H4 (cell line): ENCODE results near the gene HDAC11. TPM values are rescaled to one million over a fixed set of nuclear protein-coding genes. Genes with fewer than 3 reads are reported as not detected.

Experiments
- DNase-seq: peaks from one replicate; pipeline ENCODE4 v3.0.0-alpha.2; 2015; ENCODE audit warnings: low spot score
- total RNA-seq: library from RNA; depleted of rRNA; stranded (reverse); fragments of >200 nt; shearing (Covaris generic); gene quantifications from 2 replicates; pipeline ENCODE4 v1.2.3, GENCODE V29; 2014

Gene HDAC11
- total RNA-seq, 1 experiment from 2014 or later: 9.4 TPM

DNA sequence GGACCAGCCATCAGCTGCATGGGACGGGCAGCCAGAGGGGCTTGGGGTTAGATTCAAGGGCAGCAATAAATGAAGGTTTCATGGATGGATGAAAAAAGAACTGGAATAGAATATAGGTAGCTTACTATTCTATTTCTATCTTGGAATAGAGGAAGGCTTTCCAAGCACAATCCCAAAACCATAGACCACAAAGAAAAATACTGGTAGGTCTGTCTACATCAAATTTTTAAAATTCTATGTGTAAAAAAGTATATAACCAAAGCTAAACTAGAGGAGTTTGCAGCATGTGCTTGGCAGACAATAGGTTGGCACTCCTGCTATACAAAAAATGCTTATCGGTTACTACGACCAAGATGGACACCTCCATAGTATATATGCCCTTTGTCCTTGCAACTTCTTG is 61.6 kb downstream of the HDAC11 start:
- DNase-seq: no peak

DNA sequence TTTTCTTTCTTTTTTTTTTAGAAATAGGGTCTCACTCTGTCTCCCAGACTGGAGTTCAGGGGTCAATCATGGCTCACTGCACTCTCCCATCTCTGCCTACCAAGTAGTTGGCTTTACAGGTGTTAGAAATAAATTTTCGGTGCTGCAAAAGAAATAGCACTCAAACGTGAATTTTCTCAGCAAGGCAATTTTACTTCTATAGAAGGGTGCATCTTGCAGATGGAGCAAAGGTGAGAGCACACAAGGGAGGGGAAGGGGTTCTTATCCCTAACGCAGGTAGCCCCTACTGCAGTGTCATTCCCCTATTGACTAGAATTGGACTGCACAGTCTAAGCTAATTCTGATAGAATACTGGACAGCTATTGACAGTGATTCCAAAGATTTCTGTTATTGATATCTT is 62.0 kb downstream of the HDAC11 start:
- no peak for DNase-seq

DNA sequence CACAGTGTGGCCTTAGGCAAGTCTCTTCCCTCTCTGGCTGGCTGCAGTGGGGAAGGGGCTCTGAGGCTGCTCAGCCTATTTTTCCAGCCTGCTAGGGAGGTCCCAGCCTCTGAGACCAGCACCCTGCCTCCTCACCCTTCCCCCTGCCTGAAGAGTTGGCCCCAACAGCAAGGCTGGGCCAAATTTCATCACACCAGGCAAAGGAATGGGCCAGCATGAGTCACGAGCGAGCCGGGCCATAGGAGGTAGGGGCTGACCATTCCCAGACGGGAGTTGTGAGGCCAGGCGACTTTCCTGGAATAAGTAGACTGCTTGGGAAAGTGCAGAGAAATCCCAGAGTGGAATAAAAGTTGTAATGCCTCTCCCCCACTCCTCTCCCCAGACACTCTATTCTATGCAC is 63.1 kb downstream of the HDAC11 start:
- peak; percentile 72 for DNase-seq

DNA sequence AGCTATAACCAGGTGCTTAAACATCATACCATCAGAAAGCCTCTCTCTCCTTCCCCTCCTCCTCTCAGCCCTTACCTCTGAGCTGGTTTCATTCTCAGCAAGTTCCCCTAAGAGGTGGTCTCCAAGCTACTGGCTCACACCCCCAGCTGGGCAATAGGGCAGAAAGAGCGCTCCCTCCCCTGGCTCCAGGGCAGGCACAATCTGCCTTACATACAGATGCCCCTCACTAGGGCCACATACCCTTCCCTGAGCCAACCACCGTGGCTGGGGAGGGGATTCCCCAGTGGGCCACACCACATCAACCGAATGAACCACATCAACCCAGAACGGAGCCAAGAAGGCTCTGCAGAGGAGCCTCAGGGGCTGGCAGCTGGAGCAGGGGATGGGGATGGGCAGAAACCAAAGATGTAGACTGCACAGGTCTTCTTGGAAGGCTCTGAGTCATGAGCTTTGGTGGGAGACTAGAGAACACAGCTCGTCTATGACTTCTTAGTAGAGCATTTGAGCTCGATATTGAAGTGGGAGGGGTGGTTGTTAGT is 64.3 kb downstream of the HDAC11 start:
- peak; percentile 70 for DNase-seq

DNA sequence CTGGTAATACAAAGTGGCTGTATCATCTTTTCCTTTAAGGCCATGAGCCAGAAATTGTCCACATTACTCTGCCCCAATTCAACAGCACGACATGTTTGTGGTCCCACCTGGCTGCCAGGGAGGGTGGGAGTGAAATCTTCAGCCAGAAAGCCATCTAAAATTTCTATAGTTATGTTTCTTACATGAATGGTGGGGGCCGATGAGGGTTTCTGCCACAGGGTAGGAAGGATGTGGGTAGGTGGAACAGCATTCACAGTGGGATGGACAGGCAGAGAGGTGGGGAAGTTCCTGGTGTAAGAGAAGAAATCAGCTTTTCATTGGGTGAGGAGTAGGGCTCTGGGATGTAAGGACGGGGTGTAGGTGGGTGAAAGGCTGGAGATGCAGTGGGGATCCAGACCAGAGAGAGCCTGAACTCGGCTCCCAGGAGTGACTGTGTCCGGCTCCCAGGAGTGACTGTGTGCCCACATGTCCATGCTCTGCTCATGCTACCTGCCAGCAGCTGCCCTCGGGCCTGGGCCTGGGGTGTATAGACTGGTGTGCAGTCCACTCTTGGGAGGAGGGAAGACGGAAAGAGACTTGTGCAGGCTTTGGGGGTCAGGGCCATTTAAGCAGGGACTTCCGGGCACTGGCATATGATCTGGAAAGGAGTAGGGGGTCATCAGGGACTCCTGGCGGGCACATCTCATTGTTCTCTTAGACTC is 65.0 kb downstream of the HDAC11 start:
- no peak for DNase-seq

DNA sequence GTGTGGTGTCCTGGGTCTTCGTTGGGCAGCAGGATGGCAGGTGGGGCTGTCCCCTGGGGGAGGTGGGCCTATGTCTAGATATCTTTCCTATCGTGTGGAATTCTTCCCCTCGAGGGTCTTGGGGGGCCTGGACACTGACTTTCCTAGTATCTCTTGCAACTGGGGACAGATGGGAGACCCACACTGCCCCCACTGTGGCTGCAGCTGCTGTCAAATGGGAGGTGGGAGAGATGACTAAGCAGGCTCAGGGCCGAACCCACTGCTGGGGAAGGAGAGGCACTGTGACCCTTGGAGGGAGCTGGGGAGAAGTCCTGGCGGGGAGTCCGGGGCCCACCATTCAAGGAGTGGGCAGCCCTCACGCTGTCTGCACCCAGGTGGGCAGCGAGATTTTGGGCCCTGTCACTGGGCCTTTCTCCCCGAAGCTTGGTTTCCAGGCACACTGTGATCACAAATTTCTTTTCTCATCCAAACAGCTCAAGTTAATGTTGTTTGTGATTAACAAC is 65.9 kb downstream of the HDAC11 start:
- DNase-seq: no peak

DNA sequence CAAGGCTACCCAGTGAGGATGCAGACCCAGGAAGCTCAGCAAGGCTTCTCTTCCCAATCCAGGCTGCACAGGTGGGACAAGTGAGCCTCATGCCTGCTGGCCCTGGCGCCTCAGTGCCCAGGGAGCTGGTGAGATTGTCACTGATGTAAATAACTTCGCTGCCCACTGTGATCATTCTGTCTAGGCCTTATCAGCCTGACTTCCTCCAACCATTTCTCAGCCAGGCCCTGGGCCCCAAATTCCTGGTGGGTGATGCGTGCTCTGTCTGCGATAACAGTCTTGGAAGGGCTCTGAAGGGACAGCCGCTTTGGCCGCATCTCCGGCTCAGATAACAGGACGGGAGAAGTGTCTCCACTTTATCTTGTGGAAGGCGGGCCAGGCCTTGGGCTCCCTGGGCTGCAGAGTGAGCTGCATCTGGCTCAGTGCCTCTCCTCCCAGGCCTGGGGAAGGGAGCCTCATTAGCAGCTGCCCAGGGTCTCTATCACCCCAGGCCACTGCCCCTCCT is 66.6 kb downstream of the HDAC11 start:
- no peak for DNase-seq

DNA sequence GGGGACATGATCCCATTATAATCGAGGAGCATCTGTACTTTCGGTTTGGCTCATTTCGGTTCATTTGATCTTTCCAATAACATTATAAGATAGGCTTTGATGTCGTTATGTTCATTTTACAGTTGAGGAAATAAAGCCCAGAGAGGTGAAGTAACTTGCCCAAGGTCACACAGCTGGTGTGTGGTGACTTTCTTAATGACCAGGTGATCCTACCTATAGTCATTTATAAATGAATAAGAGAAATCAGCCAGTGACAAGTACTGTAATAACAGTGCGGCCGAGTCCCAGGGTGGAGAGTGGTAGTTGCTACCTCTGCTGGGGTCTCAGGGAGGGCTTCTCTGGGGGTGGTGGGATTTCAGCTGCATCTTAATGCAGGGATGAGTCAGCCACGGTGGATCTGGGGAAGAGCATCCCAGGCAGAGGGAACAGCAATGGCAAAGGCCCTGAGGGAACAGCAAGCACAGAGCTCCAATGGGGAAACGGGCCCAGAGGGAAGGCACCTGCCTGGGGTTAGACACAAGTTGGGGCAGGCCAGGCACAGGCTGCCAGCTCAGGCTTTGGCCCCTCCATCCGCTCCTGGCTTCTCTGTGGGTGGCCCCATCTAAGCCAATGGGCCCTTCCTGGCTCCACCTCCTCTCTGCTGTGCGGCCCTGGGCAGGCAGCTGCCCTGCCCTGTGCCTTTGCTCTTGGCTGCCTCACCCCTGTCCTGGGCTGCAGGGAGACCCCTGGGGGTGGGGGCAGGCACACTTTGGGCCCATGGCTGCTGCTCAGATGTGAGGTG is 67.7 kb downstream of the HDAC11 start:
- DNase-seq: no peak

DNA sequence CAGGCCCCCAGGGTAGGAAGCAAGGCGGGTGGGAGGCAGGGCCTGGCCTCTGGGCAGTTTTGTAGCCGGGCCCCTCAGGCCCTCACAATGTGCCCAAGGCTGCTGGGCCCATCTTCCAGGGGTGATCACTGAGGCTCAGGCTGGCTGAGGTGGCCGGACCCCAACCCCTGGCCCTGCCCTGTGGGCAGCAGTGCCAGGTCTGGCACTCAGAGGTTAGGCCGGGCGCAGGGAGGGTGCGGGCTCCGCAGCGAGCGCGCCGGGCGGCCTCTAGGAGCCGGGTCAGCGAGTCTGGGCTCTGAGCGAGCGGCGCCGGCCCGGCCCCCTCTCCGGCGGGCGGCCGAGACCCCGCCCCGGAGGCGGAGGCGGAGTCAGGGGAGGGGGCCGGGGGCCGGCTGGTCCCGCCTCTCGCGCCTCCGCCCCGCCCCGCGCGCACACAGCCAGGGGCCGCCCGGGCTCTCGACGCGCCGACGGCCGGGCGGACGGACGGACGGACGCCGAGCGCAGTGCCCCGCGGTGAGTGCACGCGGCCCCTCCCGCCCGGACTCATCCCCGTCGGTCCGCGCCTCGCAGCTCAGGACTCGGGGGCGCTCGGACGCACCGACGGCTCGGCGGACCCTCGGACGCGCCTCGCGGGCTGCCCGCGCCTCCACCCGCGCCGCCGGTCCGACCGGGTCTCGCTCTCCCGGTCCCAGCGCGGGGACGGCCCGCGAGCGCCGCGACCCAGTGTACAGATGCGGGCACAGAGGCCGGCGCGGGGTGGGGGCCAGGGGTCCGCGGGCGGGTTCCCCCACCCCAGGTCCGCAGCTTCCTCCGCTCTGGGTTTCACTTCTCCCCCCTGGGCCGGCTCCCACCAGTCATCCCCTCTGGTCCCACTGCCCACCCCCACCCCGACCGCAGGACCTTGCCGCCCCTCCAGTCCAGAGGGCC is 68.9 kb downstream of the HDAC11 start, which contains the start of gene FBLN2:
Gene FBLN2 (plus strand): TSS at position 430 of the 927 bp plus-strand sequence. CDS start 21,231 bp downstream, outside the sequence.
- DNase-seq: no peak

DNA sequence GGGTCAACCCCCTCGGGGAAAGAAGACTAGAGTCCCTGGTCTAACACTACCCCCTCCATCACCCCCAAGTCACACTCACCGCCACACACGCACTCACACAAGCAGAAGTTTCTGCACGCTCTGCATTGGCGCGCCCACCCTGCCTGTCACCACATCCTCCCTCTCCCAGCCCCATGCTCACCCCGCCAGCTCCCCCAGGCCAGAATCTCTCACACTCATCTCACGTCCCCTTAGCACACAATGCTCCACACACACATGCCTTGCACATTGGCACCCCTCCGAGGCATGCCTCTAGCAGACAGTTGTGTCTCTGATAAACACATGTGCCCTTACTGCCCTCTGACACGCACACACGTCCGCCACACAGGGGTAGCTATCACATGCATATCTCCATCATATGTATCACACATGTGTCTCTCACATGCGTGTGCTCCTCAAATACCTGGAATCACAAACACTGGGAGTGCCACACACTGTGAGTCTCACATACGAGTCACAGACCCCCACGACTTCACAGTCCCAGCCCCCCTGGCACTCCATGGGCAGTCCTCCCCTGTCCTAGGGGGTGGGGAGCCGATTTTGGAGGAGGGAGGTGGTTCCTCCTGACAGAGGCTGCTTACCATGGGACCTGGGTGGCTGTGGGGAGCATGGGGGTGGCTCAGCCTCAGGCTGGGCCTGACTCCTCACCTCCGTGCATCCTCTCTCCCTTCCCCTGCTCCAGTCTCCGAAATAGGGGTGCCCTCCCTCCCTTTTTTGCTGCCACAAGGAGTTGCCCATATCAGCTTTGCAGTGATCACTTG is 69.7 kb downstream of the HDAC11 start:
- DNase-seq: no peak

DNA sequence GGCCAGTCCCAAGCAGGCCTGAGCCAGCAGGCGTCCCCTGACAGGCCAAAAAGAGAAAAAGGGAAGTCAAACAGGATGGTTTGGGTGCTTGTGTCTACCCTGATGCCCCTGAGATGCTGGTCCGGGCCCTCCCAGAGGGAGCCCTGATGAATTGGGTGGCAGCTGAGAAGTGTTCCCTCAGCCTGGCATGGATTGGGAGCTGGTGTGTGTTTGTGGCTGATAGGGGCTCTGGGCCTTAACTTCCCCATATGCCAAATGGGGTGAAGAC is 70.3 kb downstream of the HDAC11 start:
- no peak for DNase-seq

DNA sequence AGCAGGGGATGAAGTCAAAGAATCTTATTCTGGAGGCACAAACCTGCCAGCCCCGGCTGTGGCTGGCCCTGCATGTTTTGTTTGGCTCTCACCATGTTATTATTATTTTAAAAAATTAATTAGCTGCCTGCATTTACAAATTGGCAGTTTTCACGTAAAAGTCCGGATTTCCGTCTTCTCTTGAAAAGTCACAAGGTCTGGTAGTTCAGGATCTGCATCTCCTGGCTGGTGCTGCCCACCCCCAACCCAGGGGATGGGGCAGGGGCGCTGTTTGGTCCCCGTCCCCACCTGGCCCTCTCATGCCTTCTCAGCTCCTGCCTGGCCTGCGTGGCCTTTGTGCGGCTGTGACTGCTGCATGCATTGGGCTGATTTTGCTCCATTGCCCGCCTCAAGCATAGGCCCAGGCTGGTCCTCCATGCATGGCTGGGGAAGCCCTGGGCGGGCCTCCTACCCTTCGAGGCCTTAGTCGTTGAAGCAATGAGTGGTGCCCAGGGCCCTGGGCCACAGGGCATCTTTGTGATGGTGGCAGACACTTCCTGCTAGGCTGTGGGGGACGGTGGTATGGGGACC is 70.8 kb downstream of the HDAC11 start:
- no peak for DNase-seq

DNA sequence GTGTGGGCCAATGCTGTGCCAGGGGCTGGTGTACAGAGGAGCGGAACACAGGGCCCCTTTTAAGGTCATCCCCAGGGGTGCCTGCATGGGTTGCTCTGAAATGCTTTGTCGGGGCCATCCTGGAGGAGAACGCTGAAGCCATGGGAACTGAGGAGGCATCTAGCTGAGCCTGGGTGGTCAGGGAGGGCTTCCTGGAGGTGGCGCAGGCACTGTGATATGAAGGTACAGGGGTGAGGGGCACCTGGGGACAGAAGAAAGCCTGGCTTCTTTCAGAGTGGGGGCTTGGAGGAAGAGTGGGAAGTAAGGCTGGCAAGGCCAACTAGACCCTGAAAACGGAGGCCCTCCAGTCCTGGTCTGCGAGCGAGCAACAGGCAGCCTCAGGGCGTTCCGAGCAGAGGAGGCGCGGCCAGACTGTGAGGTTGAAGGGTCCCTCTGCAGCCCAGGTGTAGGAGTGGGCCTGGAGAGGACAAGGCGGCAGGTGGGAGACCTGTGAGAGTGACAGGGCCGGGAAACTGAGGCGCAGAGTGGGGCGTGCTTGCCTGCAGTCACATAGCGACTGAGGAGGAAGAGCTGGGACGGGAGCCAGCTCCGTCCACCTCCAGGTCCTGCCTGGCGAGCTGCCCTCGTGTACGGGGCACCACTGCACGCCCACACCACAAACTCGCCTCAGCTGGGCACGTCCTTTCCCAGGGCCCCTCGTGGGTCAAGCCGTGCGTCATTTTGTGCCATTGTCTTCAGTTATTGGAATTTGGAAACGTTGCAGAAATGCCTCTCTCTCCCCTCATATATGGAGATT is 72.9 kb downstream of the HDAC11 start:
- no peak for DNase-seq

DNA sequence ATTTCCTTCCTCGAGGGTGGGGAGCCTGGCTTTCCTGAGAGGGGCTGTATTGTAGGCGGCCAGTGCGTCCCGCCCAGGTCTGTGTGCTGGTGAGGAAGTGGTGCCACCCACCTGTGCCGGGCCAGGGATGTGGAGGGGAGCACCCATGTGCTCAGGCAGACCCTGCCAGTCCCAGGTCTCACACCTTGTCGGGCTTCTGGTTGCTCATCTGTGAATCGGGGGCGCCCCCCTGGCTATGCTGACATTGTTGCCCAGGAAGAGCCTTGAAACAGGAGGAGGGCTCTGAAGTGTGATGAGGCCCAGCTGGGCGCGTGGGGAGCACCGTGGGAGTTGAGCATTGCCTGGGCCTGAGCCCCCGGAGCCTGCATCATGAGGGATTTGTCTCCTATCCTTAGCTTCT is 73.6 kb downstream of the HDAC11 start:
- no peak for DNase-seq

DNA sequence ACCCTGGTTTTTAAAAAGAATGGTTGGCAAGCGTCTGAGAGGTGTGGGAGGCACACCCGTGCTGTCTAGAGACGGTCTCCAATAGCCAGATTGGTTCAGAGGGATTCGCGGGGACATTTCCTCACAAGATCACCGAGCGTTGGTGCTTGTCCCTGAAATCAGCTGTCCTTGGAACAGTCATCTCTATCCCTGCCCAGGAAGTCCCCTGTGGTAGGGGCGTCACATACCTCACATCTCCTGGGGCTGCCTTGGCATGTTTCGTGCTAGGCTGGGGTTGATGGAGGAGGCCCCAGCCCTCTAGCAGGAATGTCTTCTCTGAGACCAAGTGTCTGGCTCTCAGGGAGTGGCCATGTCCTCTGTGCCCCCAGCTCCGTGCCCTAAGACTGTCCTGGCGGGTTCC is 75.6 kb downstream of the HDAC11 start:
- no peak for DNase-seq
